ENCODE measurements around the gene CBLB.

- TF ChIP-seq CTCF (conservative IDR thresholded peaks at IDR 0.05; ENCODE audit: low read length) = no peak
- TF ChIP-seq EZH2phosphoT487 (IDR thresholded peaks at IDR 0.05; ENCODE audit: borderline replicate concordance) = no peak
Observed at GRCh38 chr3:105770410-105770809, 98.4 kb downstream of the CBLB start.
